ENCODE measurements around the gene LRRC59. TPM values are rescaled to one million over a fixed set of nuclear protein-coding genes. Genes with fewer than 3 reads are reported as not detected.

Gene LRRC59
- total and polyA plus RNA-seq, 2 of the 13 experiments (the other 11 are each of a cell fraction or from before 2014, with no cell fraction given), result 87.3 to 222 TPM

DNA sequence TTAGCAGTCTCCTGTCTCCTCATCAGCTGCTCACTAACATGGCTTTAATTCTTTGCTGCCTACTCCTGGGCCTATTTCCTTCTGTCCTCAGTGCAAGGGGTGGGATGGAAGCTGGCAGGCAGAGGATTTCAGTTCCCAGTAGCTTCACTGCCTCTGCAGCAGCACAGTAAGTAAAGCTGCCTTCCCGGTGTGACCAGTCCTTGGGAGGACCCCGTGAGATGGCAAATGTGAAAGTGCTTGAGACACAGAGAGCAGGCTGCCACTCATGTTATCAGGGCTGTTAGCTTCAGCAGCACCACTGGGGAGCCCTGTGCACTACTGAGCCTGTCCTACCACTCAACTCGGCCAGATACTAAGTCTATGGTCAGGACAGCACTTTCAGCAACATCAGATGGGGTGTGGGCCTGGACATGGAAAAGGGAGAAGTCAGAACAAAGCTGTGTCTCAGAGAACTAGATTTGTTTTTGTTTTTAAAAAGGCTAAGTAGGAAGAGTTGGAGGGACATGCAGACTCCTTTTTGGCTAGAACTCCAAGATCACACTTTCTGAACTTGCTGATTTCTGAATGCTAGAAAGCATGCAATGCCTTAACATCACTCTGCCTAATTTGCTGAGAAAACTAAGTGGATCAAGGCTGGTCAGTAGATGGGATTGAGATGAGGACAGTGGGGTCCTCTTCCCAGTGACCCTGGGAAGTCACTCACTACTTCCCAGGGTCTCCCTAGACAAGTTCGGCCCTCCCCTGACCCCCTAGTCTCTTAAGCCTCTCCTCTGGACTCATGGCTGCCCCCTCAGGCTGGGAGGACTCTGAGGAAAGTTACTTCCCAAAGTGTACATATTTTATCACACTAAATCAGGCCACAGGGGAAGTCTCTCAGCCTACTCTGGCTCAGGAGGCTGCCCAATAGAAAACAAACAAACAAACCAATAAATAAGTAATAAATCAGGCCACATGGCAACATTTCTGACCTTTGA lies 29.8 kb upstream of the LRRC59 start (continued):
- TF ChIP-seq ZNF549 (CRISPR knock-in tag; IDR thresholded peaks at IDR 0.05), result no peak
- no peak for TF ChIP-seq CENPT (CRISPR knock-in tag; IDR thresholded peaks at IDR 0.05; ENCODE audit: low read depth)
- peak; percentile 61; the same call in 1 of the 2 replicates for TF ChIP-seq GATAD2A (CRISPR knock-in tag; IDR thresholded peaks at IDR 0.05)
- peak; percentile 53; the same call in 1 of the 2 replicates for TF ChIP-seq ZNF350 (CRISPR knock-in tag; IDR thresholded peaks at IDR 0.05; ENCODE audit: borderline replicate concordance, low read depth)
- TF ChIP-seq ZNF547 (CRISPR knock-in tag; IDR thresholded peaks at IDR 0.05), result peak; percentile 30; the same call in 1 of the 2 replicates
- TF ChIP-seq HOXD1 (CRISPR knock-in tag; IDR thresholded peaks at IDR 0.05), result no peak
- no peak for TF ChIP-seq SMARCE1 (IDR thresholded peaks at IDR 0.05; ENCODE audit: borderline replicate concordance)
- TF ChIP-seq NR2F1 (CRISPR knock-in tag; IDR thresholded peaks at IDR 0.05), result no peak
- TF ChIP-seq POLR2G (IDR thresholded peaks at IDR 0.05; ENCODE audit: low read depth, low read length), result peak; percentile 68
- peak; percentile 47; the same call in 1 of the 2 replicates for TF ChIP-seq RXRB (CRISPR knock-in tag; IDR thresholded peaks at IDR 0.05; ENCODE audit: borderline replicate concordance)
- TF ChIP-seq, protein P1, sequence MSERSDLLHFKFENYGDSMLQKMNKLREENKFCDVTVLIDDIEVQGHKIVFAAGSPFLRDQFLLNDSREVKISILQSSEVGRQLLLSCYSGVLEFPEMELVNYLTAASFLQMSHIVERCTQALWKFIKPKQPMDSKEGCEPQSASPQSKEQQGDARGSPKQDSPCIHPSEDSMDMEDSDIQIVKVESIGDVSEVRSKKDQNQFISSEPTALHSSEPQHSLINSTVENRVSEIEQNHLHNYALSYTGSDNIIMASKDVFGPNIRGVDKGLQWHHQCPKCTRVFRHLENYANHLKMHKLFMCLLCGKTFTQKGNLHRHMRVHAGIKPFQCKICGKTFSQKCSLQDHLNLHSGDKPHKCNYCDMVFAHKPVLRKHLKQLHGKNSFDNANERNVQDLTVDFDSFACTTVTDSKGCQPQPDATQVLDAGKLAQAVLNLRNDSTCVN (CRISPR knock-in tag; IDR thresholded peaks at IDR 0.05; ENCODE audit: borderline replicate concordance), result 0 out of 2 replicates have a peak, but pooled peaks have one; percentile 6
- no peak for TF ChIP-seq ZKSCAN8 (CRISPR knock-in tag; IDR thresholded peaks at IDR 0.05; ENCODE audit: borderline replicate concordance)
- TF ChIP-seq RFX5 (IDR thresholded peaks at IDR 0.05; ENCODE audit: low read depth, low read length), result 0 out of 2 replicates have a peak, but pooled peaks have one; percentile 10
- TF ChIP-seq RARA (CRISPR knock-in tag; IDR thresholded peaks at IDR 0.05), result peak; percentile 55; the same call in 1 of the 2 replicates
- TF ChIP-seq, protein P2, sequence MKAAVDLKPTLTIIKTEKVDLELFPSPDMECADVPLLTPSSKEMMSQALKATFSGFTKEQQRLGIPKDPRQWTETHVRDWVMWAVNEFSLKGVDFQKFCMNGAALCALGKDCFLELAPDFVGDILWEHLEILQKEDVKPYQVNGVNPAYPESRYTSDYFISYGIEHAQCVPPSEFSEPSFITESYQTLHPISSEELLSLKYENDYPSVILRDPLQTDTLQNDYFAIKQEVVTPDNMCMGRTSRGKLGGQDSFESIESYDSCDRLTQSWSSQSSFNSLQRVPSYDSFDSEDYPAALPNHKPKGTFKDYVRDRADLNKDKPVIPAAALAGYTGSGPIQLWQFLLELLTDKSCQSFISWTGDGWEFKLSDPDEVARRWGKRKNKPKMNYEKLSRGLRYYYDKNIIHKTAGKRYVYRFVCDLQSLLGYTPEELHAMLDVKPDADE (CRISPR knock-in tag; IDR thresholded peaks at IDR 0.05), result no peak
- no peak for TF ChIP-seq HDAC6 (IDR thresholded peaks at IDR 0.05; ENCODE audit: low read depth, low read length)
- TF ChIP-seq, protein P3, sequence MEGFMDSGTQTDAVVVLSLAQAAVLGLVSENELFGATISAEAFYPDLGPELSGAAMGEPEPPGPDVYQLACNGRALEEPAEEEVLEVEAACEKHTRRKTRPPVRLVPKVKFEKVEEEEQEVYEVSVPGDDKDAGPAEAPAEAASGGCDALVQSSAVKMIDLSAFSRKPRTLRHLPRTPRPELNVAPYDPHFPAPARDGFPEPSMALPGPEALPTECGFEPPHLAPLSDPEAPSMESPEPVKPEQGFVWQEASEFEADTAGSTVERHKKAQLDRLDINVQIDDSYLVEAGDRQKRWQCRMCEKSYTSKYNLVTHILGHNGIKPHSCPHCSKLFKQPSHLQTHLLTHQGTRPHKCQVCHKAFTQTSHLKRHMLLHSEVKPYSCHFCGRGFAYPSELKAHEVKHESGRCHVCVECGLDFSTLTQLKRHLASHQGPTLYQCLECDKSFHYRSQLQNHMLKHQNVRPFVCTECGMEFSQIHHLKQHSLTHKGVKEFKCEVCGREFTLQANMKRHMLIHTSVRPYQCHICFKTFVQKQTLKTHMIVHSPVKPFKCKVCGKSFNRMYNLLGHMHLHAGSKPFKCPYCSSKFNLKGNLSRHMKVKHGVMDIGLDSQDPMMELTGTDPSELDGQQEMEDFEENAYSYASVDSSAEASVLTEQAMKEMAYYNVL (CRISPR knock-in tag; IDR thresholded peaks at IDR 0.05; ENCODE audit: borderline replicate concordance), result 0 out of 2 replicates have a peak, but pooled peaks have one; percentile 42
- TF ChIP-seq, protein P4, sequence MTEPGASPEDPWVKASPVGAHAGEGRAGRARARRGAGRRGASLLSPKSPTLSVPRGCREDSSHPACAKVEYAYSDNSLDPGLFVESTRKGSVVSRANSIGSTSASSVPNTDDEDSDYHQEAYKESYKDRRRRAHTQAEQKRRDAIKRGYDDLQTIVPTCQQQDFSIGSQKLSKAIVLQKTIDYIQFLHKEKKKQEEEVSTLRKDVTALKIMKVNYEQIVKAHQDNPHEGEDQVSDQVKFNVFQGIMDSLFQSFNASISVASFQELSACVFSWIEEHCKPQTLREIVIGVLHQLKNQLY (CRISPR knock-in tag; IDR thresholded peaks at IDR 0.05), result no peak
- no peak for TF ChIP-seq ZFYVE20 (CRISPR knock-in tag; IDR thresholded peaks at IDR 0.05; ENCODE audit: borderline replicate concordance, low read depth)
- TF ChIP-seq, protein P5, sequence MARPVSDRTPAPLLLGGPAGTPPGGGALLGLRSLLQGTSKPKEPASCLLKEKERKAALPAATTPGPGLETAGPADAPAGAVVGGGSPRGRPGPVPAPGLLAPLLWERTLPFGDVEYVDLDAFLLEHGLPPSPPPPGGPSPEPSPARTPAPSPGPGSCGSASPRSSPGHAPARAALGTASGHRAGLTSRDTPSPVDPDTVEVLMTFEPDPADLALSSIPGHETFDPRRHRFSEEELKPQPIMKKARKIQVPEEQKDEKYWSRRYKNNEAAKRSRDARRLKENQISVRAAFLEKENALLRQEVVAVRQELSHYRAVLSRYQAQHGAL (CRISPR knock-in tag; IDR thresholded peaks at IDR 0.05; ENCODE audit: not compliant biosample characterization), result no peak
- TF ChIP-seq FOXA1 (IDR thresholded peaks at IDR 0.05), result no peak
- TF ChIP-seq FOXA1 (CRISPR knock-in tag; IDR thresholded peaks at IDR 0.05), result no peak
- no peak for TF ChIP-seq ZNF777 (CRISPR knock-in tag; IDR thresholded peaks at IDR 0.05)
- TF ChIP-seq AGO2 (optimal IDR thresholded peaks at IDR 0.05; ENCODE audit: low read depth, low read length), result no peak

All from HepG2 (cell line).